Sigmoid colon (tissue), 4 donors: ENCODE measurements around the gene AACS.

Experiments used
- CTCF ChIP-seq, 4 experiments: fragments of 450-650 bp in 3 of 4; fragments of 200-600 bp in 1 of 4; IDR thresholded peaks; one replicate each; pipeline ENCODE4 v1.5.1; 2016 to 2019; ENCODE audit warnings: antibody characterized with exemption in 4 of 4, mild to moderate bottlenecking in 3 of 4, moderate library complexity in 2 of 4
- EP300 ChIP-seq, 4 donors: sonication (generic); formaldehyde crosslinking; IDR thresholded peaks; one replicate each; pipeline ENCODE4 v1.6.1; 2017; ENCODE audit warnings: antibody characterized with exemption in 4 of 4
- POLR2A ChIP-seq, 2 donors: fragments of 450-650 bp; IDR thresholded peaks; one replicate each; pipeline ENCODE4 v1.6.1; 2016; ENCODE audit warnings: antibody characterized with exemption in 2 of 2, mild to moderate bottlenecking in 2 of 2, moderate library complexity in 2 of 2

GRCh38 chr12:125061229-125061628 is 4.0 kb upstream of the AACS start:
- TF ChIP-seq CTCF (IDR thresholded peaks at IDR 0.05) (no peak), POLR2A (IDR thresholded peaks at IDR 0.05) (no peak), EP300 (IDR thresholded peaks at IDR 0.05) (no peak)
